GDM1 (cell line): ENCODE measurements around the gene CRIP2.

ENCODE experiments used
- DNase-seq: peaks from one replicate; lab custom pipeline; 2025; lab: John Stamatoyannopoulos, UW

CRIP2 gene

DNA sequence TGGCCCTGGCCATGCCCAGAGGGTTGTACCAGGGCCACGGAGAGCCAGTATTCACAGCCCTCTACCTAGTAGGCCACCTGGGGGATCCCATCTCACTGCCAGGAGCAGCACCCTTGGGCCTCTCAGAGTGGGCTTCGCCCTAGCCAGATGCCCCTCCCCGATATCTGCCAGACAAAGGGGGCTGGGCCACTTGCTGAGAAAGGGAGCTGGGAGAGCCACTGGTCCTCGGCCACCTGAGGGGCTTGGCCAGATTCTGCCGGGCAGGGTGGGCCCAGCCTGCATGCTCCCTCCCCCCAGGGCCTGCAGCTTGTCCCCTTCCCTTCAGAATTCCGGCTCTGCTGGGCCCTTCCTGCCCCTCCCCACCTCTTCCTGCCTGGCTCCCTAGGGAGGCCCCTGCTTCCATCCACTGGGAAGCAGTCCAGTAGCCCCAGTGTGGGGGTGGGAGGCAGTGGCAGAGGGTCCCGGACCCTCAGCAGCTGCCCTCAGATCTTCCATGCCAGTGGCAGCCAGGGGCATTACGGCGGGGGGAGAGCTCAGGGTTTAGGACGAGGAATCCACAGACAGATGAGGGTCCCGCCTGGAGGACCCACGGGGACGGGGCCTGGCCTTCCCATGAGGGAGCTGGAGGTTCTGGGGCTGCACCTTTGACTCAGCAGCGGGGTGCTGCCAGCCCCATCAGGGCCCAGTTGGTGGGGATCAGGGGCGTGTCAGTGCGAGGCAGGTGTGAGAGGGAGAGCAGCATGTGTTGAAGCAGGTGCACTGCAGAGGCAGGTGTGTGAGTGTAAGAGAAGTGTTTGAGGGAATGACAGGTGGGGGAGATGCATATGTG lies 2.4 kb downstream of the CRIP2 start:
- no peak for DNase-seq

DNA sequence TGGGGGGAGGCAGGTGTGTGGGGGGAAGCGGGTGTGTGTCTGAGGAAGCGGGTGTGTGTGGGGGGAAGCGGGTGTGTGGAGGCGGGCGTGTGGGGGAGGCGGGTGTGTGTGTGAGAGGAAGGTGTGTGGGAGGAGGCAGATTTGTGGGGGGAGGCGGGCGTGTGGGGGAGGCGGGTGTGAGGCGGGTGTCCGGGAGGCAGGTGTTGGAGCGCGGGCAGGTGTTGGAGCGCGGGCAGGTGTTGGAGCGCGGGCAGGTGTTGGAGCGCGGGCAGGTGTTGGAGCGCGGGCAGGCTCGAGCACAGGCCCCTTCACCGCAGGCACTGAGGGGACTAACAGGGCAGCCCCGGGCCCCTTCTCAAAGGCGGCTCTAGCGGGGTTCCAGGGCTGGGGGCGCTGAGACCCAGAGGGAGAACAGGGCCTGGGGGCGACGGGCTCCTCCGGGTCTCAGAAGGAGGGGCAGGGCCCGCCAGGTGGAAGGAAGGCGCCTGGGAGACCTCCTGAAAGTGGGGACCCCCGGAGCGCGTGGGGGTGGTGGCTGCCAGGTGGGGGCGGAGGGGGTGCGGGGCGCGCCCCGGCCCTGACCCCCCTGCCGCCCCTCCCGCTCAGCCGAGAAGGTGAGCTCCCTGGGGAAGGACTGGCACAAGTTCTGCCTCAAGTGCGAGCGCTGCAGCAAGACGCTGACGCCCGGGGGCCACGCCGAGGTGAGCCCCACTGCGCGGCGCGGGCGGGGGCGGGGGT lies 3.2 kb downstream of the CRIP2 start:
- DNase-seq: no peak

DNA sequence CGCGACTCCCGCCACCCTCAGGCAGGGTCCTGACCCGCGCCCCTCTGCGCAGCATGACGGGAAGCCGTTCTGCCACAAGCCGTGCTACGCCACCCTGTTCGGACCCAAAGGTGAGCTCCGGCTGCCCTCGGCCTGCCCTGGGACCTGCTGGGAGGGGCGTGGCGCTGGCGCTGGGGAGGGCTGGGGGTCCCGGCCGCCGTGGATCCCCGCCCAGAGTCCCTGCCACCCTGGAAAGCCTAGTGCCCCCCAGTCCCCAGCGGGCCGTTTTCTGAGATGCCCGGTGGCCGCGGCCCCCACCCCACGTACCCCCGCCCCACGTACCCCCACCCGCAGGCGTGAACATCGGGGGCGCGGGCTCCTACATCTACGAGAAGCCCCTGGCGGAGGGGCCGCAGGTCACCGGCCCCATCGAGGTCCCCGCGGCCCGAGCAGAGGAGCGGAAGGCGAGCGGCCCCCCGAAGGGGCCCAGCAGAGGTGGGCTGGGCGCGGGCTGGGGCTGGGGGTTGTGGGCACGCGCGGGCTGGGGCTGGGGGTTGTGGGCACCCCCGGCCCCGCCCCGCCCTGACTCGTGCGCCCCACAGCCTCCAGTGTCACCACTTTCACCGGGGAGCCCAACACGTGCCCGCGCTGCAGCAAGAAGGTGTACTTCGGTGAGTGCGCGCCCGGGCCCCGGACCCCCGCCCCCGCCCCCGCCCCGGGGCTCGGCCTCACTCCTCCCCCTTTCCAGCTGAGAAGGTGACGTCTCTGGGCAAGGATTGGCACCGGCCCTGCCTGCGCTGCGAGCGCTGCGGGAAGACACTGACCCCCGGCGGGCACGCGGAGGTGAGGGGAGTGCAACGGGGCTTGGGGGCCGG lies 4.0 kb downstream of the CRIP2 start:
- no peak for DNase-seq

DNA sequence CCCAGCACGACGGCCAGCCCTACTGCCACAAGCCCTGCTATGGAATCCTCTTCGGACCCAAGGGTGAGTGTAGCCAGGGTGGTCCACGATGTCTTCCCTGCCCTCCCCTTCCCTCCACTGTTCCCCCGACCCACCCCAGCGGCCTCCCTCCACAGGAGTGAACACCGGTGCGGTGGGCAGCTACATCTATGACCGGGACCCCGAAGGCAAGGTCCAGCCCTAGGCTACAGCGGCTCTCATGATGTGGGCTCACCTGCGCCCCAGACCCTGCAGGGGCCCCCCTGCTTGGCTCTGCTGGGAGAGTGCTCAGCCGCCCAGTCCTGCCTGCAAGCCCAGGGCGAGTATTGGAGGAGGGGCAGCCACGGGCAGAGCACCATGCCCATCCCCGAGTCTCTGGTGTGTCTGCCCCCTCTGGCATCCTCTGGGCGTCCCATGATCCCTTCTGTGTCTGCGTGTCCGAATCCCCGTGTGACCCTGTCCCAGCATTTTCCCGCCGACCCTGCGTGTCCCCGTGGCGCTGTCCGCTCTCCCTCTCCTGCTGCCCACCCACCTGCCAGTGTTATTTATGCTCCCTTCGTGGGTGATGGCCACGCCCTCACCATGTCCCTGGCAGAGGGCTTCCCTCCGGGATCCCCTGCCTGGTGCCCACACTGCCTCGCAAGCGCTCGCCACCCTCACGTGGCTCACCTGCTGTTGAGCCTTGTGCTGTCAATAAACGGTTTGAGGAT lies 5.0 kb downstream of the CRIP2 start:
- DNase-seq: no peak

DNA sequence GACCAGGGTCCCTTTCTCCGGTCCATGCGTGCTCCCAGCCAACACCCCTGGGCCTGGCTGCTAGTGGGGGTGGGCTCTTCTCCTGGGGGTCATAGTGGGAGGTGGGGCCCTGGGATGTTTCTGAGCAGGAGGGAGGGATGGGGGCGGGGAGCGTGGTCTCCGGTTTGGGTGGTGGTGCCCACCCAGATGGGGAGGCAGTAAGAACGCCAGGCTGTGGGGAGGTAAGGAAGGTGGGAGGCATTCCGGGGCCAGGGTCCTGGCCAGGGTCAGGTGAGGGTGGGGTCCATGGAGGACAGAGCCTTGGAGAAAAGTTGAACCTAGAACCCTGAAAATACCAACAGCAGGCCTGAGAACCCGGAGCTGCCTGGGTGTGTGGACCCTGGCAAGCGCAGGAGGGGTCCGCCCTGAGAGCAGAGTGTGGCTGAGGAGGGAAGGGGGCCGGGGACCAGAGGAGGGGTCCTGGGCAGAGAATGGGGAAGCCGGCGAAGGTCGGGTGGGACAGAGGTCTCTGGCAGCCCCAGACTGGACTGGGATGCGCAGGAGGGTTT lies 5.7 kb downstream of the CRIP2 start:
- no peak for DNase-seq

DNA sequence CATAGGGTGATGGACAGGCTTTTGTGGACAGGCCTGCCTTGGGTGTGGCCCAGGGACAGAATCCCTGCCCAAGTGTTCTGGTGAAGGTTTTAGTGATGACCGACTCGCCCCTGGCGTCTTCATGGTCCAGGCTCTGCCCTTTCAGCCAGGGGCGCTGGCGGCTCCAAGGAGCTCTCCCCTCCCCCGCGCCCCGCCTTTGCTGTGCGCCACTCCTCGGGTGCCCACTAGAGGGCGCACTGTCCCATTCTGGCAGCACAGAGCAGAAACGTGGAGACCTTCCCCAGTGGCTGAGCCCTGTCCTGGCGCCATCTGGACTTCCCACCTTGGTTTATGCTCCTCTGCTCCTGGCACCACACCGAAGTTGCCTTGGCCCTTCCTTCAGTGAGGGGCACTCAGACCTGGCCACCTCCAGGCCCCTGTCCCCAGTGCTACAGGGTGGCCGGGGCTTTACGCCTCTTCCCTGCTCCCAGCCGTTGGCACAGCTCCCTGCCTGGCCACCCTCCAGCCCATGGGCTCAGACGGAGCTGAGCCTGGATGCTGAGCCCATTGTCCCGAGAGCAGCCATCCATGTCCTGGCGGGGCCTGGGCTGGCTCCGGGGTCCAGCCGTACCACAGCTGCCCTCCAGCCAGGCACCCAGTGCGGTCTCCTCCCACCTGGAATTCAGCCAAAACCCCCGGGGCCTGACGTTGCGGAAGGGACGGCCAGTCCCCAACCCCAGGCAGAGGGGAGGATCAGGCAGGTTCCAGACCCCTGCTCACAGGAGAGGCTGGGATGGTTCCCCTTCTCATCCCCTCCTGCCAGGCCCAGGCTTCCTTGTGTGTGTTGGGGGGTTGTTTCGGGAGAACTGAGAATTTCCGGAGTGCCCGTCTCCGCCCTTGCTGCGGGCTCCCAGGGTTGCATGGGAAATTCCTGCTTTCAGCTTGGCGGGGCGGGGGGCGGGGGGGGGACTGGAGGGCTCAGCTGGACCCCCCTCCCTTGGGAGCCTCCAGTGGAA lies 6.5 kb downstream of the CRIP2 start:
- peak; percentile 69 for DNase-seq

DNA sequence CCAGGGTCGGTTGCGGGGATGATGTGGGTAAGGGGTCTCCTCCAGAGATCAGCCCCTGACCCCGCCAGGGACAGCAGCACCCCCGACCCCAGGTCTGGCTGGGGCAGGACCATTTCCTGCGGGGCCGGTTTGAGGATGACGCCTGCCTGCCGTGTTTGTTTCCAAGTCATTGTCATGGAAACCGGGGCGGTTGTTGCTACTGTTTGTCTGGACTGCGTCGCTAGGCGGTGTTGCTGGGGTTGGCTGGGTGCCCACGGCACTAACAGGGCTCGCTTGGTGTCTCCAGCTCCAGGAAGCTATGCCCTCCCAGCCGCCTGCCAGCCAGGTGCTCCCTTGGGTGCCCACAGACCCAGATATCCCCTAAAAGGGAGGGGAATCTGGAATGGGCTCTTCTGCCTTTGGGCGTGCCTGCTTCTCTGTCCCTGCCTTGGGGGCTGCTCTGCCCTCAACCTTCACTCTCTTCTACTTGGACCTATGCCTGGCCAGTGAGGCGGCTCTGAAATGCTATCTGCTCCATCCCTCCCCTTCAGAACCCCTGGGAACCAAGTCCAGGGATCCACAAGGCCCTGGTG lies 7.4 kb downstream of the CRIP2 start:
- no peak for DNase-seq

DNA sequence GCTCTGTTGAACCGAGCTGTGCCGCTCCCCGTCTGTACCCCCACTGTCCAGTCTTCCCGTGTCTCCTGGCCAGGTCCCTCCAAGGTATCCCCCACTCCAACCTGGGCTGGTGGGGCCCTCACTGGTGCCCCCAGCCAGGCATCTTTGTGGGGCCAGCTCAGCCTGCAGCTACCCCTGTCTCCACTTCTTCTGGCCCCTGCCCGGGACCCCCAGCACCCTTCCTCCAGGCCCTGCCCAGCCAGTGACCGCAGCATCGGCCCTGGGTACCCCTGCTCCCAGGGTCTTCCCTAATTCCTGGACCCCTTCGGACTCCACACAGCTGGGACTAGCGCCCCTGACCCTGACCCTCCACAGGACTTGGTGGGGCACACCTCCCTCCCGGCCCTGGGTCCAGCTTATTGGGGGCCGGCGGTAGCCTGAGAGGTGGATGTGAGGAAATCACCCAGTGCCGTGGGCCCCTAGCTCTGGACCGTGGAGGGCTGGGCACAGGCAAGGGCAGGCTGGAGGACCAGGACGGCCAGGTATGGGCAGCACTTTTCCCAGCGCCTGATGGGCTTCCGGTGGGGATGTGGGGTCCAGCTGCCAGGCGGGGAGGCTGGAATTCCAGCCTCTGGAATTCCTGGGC lies 8.0 kb downstream of the CRIP2 start:
- no peak for DNase-seq

DNA sequence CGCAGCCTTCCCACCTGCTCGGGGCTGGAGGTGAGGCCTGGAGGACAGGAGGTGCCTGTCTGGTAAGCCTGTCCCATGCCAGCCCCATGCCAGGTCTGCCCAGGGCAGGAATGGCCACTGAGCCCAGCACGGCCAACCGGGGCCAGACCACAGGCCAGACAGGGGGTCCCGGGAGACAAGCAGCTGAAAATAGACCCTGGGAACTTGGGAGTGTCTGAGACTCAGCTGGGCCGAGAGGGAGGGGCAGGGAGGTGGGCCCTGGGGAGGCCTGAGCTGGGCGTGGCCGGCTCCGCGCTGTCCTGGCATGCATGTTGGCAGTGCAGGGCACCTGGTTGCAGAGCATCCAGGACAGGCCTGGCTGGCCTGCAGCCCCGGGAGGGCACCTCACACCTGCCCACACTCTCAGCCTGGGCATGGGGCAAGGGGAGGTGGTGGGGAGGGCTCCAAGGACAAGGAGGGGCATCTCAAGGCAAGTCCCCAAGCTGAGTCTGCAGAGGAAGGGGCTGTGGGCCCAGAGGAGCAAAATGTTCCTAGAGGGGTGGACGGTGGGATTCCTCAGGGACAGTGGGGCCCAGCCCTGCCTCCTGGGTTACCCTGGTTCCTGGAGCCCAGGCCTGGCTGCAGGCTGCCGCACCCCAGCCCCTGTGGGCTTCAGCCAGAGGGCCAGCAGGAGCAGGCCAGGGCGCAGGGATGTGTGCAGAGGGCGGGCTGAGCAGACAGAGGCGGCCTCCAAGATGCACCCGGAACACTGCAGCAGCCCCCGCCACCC lies 8.9 kb downstream of the CRIP2 start:
- no peak for DNase-seq

DNA sequence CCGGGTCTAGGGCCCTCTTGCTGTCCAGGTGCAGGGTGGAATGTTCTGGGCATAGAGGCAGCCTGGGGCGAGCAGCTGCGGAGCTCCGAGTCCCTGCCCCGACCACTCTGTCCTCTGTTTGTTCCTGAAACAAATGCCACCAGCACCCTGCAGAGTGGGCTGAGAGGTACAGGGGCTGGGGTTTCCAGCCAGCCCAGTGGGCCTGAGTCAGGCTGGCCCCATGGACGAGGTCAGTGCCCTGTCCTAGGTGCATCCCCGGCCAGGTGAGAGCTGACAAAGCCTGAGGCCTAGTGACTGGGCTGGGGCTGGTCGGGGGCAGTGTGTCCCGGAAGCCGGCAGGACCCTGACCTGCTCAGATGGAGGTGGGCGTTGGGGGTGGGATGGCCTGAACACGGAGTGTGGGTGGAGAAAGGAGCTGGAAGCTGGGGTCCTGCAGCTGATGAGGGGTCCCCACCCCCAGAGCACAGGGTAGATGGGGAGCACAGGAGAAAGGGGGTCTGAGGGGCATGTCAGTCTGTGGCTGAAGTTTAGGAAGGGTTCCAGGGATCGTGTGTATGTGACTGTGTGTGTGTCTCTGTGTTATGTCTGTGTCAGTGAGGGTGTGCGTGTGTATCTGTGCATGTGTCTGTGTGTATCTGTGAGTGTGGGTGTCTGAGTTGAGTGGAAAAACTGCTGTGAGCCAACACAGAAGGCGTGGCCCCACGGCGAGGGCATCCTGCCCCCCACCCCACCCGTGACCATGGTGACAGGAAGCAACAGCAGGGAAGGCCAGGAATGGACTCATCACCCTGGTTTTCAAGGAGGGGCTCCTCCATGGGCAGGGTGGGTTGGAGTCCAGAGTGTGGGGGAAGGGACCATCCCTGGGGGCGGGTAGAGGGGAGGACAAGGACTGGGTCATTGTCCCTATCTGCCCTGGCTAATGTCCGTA lies 9.7 kb downstream of the CRIP2 start:
- DNase-seq: no peak

DNA sequence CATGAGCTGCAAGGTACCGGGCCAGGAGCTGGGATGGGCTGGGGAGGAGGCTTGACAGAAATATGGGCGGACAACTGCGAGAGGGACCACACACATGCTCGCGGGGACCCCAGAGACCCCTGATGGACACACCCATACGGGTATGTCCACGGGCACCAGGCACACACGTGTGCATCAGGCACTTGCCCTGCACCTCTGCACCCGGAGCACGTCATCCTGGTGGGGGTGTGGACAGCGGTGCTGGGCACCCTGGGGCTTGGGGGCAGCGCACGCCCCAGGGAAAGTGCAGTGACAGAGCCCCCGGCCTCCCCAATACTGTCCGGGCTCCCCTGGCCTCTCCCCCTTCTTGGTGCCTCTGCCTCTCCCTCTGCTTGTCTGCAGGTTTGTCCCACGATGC lies 10.4 kb downstream of the CRIP2 start:
- DNase-seq: no peak

DNA sequence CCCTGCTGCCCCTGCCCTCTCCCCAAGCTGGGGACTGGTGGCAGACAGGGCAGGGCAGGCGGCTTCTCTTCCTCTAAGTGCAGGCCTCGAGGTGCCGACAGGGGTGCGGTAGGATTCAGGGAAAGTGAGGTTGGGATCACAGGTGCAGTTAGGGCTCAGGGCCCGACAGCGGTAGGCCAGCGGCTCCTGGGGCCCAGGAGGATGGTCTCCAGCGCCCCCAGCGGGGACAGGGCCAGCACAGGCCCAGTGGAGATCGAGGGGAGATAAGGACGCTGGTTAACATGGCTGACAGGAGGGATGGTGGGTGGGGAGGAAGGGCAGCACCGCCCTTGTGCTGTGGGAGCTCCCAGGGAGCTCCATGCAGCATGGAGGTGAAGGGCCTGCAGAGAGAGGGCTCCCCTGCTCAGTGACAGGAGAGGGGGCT lies 11.1 kb downstream of the CRIP2 start:
- no peak for DNase-seq

DNA sequence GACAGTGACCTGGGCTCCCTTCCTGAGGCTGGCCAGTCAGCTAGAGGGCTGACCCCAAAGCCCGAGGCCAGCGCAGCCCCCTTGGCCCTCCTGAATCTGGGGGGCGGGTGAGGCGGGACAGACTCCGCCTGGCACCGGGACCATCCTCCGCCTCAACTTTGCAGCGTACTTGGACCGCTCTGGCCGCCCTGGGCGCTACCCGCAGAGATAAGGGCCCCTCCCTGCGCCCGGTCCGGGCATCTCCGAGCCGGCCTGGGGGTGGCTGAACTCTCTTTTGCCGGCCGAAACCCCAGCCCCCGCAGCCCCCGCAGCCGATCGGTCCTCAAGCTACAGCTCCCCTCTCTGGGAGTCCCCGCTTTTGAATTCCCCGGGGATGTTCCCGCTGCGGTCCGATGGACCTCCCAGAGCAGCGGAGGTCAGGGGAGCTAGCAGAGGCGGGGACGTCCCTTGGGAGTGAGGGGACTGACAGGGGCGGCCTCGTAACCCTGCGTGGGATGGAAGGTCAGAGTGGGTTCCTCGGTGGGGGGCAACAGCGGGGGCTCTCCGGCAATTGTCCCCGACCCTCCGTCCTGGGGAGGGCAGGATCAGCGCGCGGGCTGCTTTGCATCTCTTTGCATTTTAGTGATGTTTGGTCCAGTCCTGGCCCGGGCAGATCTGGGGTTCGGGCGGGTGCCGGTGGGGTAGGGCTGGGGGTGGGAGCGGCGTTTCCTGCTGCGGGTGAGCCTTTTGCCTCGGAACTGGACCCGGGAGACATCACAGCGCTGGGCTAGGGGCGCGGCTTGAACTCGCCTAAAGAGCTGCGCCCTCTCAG lies 11.7 kb downstream of the CRIP2 start, which contains the start of gene CRIP1:
Gene CRIP1 (plus strand): TSS at position 724 of the 811 bp plus-strand sequence. CDS start 374 bp downstream, outside the sequence.
- DNase-seq: no peak

DNA sequence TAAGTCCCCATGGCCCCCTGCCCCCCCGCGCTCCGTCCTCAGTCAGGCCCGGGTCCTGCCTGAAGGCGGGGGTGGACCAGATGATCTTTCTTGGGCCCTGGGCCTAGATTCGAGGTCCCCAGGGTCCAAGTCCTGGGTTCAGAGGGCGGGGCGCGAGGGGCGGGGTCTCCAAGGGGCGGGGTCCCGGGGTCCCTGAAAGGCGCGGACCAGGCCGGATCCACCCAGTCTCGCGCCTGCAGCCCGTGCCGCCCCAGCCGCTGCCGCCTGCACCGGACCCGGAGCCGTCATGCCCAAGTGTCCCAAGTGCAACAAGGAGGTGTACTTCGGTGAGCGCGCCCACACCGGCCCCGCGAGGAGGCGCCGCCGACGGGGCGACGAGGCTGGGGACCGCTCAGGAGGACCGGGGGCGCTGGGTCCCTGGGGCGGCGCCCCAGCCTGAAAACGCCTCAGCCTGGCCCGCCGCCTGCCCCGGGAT lies 12.4 kb downstream of the CRIP2 start:
- no peak for DNase-seq

DNA sequence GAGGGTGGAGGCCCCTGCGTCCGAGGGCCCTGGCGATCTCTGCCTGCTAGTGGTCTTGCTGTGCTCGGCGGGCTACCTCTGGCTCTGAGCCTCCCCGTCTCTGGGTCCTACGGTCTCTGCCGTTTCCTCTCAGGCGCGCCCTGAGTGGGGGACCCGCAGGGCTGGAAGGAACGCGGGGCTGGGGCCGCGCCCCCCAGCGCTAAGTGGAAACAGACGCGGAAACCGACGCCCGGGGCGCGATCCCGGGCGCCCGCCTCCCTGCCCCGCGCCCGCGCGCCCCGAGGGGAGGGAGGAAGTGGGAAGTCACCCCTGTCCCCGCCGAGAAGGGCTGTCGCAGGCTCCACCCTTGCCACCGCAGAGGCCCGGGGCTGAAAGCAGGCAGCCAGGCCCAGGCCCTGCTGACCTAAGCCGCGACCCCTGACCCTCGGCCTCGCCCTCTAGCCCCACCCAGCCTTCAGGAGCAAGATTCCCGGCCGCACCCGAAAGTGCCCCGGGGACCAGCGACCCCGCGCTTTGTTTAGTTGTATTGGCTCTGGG lies 12.9 kb downstream of the CRIP2 start:
- DNase-seq: no peak
